ENCODE measurements around the gene PHAX. TPM values are rescaled to one million over a fixed set of nuclear protein-coding genes. Genes with fewer than 3 reads are reported as not detected.
A peak's percentile ranks its signal among the peaks of the same experiment; 100 is the strongest.

Gene PHAX, protein sequence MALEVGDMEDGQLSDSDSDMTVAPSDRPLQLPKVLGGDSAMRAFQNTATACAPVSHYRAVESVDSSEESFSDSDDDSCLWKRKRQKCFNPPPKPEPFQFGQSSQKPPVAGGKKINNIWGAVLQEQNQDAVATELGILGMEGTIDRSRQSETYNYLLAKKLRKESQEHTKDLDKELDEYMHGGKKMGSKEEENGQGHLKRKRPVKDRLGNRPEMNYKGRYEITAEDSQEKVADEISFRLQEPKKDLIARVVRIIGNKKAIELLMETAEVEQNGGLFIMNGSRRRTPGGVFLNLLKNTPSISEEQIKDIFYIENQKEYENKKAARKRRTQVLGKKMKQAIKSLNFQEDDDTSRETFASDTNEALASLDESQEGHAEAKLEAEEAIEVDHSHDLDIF
- total RNA-seq (2021; ENCODE audit: unreplicated experiment) (24.5 TPM), Bru-seq, nascent RNA (percentile 84 among the genes with signal in this experiment), BruChase-seq, experiment 1, labeled RNA remaining after a 6-hour chase (percentile 75 among the genes with signal in this experiment), BruChase-seq, experiment 2, labeled RNA remaining after a 2-hour chase (percentile 79 among the genes with signal in this experiment)
- polyA plus RNA-seq (2012) = 10.9 and 17.9 TPM in 2 replicates
- long read RNA-seq, full-length matches to known transcripts = 25 of 32 reads
- long read RNA-seq, partial matches to known transcripts = 2 of 32 reads
- long read RNA-seq, other reads (novel, unspliced or antisense) = 5 of 32 reads

DNA sequence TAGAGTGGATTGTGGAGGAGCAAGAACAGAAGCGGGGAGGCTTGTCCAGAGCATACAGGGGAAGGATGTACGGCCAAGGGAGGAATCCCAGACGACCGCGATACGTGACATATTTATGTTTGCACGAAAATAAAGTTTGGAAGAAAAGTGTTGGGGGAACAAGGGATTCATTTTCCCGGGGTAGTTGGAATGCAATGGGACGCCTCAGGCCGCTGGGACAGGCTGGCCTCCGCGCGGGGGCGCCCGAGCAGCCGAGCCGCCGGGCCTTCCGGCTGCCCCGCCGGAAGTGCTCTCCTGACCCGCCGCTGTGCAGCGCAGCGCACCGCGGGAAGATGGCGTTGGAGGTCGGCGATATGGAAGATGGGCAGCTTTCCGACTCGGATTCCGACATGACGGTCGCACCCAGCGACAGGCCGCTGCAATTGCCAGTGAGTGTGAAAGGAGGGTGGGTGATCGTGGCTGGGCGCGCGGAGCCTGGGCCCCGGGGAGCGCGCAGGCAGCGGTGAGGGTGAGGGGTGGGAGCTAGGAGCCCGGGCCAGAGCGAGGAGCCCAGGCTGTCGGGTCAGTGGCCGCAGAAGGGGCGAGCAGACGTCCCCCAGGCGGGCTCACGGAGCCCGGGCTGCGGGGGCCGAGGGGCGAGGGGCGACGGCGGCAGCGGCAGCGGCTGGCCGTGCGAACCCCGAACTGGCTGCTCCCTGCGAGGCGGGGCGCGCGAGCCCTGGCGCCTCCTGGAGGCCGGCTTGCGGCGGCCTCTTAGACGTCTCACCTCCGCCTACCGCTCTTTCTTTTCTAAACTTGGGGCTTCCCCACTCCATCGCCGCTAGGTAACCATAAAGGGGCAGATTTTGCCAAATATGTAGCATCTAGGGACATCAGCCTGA, at the start of gene PHAX:
Gene PHAX (plus strand): TSS at position 317 of the 881 bp plus-strand sequence. CDS start 16 bp downstream, at position 333.
- no peak for DNase-seq (ENCODE audit: low read depth, low spot score)
- peak within 1 kb of the TSS; percentile 95 for H3K9ac ChIP-seq (ENCODE audit: low read length)
- H3K4me3 ChIP-seq (replicated peaks in 1 of 2; ENCODE audit: low read depth in 1 of 2, low read length in 2 of 2) = peak within 1 kb of the TSS; percentile 74 to 98
- H3K9me3 ChIP-seq (ENCODE audit: control insufficient read depth in 1 of 2, insufficient read depth in 1 of 2, low read depth in 1 of 2, low read length in 2 of 2) = no peaks in the 10 kb centered on the region
- no TSS peak for BruUV-seq (replicated peaks)
- H3K27ac ChIP-seq (ENCODE audit: low read depth, low read length) = peak within 1 kb of the TSS; percentile 76
- ChIA-PET CTCF (interaction anchor here (0.8 to 1.3 kb wide), 2 partner anchors 247 to 250 kb away, joined by 3 read pairs; no protein-coding TSS in a partner anchor), RAD21 (ENCODE audit: low non-redundant PET in 1 of 2, low total read pairs in 2 of 2, uncharacterized antibody in 2 of 2, unreplicated experiment in 2 of 2) (interaction anchor here in 1 of 2 experiments (0.6 kb wide), 1 partner anchor 1852 kb away, joined by 3 read pairs; no protein-coding TSS in a partner anchor), POLR2A (no interaction called here)
- H3K4me2 ChIP-seq (ENCODE audit: low read length) = peak within 1 kb of the TSS; percentile 77
- ATAC-seq = peak; percentile 97
- H3K36me3 ChIP-seq (ENCODE audit: control insufficient read depth in 1 of 2, insufficient read depth in 2 of 2, low read length in 2 of 2) = peaks cover 8 to 14% of the 10 kb centered on the region in 2 experiments; a peak in 3 of 4 replicates
- intact Hi-C loops (cut with micrococcal nuclease) = no loop called here
- peak within 1 kb of the TSS; percentile 99 for H2AFZ ChIP-seq (ENCODE audit: low read depth, low read length, poor library complexity, severe bottlenecking)
- peaks cover 6% of the 10 kb centered on the region; the same call in 1 of the 2 replicates for H4K20me1 ChIP-seq (ENCODE audit: insufficient read depth)
- no peaks in the 10 kb centered on the region for H3K9me2 ChIP-seq (ENCODE audit: insufficient read depth)
- H3K79me2 ChIP-seq (ENCODE audit: insufficient read depth, low read length) = peaks cover 49% of the 10 kb centered on the region
- H3K4me1 ChIP-seq (ENCODE audit: control insufficient read depth in 1 of 2, insufficient read depth in 2 of 2, low read length in 2 of 2) = peaks cover 5 to 14% of the 10 kb centered on the region in 2 experiments; a peak in 3 of 4 replicates
- no peaks in the 10 kb centered on the region for H3K27me3 ChIP-seq (ENCODE audit: insufficient read depth, low read length)
- TF ChIP-seq, protein P1, sequence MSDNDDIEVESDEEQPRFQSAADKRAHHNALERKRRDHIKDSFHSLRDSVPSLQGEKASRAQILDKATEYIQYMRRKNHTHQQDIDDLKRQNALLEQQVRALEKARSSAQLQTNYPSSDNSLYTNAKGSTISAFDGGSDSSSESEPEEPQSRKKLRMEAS (IDR thresholded peaks at IDR 0.05) = peak; percentile 47; the same call in 1 of the 2 replicates
- TF ChIP-seq RAD21 (IDR thresholded peaks at IDR 0.05; ENCODE audit: low read depth) (peak; percentile 28), FOSL1 (IDR thresholded peaks at IDR 0.05; ENCODE audit: low read depth) (no peak), JUND (IDR thresholded peaks at IDR 0.05) (no peak), POLR2A (IDR thresholded peaks at IDR 0.05; ENCODE audit: borderline replicate concordance, extremely low read depth, insufficient read depth, insufficient read length) (peak; percentile 33), SP1 (IDR thresholded peaks at IDR 0.05; ENCODE audit: low read depth) (no peak), REST (IDR thresholded peaks at IDR 0.05; ENCODE audit: low read depth) (no peak), POLR2AphosphoS5 (IDR thresholded peaks at IDR 0.05; ENCODE audit: low read depth, low read length) (peak; percentile 87), TCF7L2 (IDR thresholded peaks at IDR 0.05; ENCODE audit: borderline replicate concordance, extremely low read depth, insufficient read depth, insufficient read length) (no peak), SRF (IDR thresholded peaks at IDR 0.05; ENCODE audit: low read depth) (peak; percentile 17; the same call in 1 of the 2 replicates), CBX3 (IDR thresholded peaks at IDR 0.05; ENCODE audit: low read depth) (0 out of 2 replicates have a peak, but pooled peaks have one; percentile 62), ZFX (IDR thresholded peaks at IDR 0.05) (peak; percentile 67)
- TF ChIP-seq, protein P2, sequence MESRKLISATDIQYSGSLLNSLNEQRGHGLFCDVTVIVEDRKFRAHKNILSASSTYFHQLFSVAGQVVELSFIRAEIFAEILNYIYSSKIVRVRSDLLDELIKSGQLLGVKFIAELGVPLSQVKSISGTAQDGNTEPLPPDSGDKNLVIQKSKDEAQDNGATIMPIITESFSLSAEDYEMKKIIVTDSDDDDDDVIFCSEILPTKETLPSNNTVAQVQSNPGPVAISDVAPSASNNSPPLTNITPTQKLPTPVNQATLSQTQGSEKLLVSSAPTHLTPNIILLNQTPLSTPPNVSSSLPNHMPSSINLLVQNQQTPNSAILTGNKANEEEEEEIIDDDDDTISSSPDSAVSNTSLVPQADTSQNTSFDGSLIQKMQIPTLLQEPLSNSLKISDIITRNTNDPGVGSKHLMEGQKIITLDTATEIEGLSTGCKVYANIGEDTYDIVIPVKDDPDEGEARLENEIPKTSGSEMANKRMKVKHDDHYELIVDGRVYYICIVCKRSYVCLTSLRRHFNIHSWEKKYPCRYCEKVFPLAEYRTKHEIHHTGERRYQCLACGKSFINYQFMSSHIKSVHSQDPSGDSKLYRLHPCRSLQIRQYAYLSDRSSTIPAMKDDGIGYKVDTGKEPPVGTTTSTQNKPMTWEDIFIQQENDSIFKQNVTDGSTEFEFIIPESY (IDR thresholded peaks at IDR 0.05; ENCODE audit: extremely low read depth, insufficient replicate concordance, low read length) = peak; percentile 67
- TF ChIP-seq, protein P3, sequence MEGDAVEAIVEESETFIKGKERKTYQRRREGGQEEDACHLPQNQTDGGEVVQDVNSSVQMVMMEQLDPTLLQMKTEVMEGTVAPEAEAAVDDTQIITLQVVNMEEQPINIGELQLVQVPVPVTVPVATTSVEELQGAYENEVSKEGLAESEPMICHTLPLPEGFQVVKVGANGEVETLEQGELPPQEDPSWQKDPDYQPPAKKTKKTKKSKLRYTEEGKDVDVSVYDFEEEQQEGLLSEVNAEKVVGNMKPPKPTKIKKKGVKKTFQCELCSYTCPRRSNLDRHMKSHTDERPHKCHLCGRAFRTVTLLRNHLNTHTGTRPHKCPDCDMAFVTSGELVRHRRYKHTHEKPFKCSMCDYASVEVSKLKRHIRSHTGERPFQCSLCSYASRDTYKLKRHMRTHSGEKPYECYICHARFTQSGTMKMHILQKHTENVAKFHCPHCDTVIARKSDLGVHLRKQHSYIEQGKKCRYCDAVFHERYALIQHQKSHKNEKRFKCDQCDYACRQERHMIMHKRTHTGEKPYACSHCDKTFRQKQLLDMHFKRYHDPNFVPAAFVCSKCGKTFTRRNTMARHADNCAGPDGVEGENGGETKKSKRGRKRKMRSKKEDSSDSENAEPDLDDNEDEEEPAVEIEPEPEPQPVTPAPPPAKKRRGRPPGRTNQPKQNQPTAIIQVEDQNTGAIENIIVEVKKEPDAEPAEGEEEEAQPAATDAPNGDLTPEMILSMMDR (IDR thresholded peaks at IDR 0.05 in 2 of 3, conservative IDR thresholded peaks at IDR 0.05 in 1 of 3; ENCODE audit: borderline replicate concordance in 1 of 3, insufficient read depth in 1 of 3, low read depth in 2 of 3, low read length in 2 of 3) = peak; percentile 61 to 81 (median 78)
